GM12873 (cell line): ENCODE data around the gene KLHL40.

Source experiments
- CTCF ChIP-seq: IDR thresholded peaks from 2 replicates; pipeline ENCODE4 v1.5.1; 2012; ENCODE audit warnings: low read depth, mild to moderate bottlenecking, moderate library complexity, low read length, control low read depth; ENCODE audit not compliant: insufficient read depth; ENCODE audit errors: missing control alignments

KLHL40 gene

GRCh38 chr3:42658771-42659390 lies 26.5 kb upstream of the KLHL40 start:
- no peak for TF ChIP-seq CTCF

GRCh38 chr3:42659451-42660130 lies 25.7 kb upstream of the KLHL40 start:
- no peak for TF ChIP-seq CTCF

DNA sequence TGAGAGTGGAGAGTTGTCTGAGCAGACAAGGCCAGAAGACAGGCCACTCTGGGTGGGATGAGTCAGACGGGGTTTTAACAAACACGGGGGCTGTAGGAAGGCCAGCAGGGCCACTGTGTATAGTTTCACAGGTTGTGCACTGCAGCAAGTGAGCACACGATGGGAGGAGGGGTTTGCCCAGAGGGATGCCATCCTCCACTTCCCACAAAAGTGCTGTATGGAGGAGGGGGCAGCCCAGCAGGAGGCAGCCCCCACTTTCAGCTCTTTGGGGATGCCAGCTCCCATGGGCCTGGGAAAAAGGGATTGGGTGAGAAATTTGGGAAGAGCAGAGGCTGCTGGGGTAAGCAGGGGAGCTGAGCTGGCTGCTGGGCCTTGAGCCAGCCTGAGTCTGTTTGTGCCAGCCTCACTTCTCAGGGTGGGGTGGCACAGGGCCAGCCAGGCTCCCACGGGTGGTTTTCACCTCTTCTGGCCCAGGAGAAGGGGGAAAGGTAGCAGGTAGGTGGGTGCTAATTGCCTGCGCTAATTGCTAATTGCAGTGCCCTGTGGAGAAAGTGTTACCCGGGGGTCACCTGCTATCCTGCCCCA lies 25.1 kb upstream of the KLHL40 start:
- TF ChIP-seq CTCF = no peak

- TF ChIP-seq CTCF = peak; percentile 34
Measured at GRCh38 chr3:42660898-42661297, 24.4 kb upstream of the KLHL40 start.

DNA sequence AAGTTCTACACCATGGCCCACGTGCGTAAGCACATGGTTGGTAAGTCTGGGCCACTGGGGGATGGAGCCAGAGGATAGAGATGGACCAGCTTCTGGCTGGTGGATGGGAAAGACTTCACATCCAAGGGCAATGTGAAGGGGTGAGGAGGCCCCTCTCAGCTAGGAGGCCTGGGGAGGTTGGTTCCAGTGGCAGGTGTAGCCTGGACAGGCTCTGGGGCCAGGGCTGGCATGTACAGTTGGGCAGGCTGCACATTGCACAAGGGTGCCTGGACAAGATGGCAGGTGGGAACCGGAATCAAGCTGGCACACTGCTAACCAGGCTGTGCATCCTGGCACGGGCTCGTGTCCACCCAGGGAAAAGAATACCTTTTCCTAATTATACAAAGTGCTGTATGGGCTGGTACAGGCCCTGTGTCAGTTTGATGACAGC lies 23.7 kb upstream of the KLHL40 start:
- TF ChIP-seq CTCF = no peak

GRCh38 chr3:42662037-42662812 lies 23.1 kb upstream of the KLHL40 start:
- no peak for TF ChIP-seq CTCF
